Fibroblast of skin of back (primary cell): ENCODE results near the gene C1orf122.

ENCODE experiments used
- DNase-seq: peaks from one replicate; pipeline ENCODE4 v3.0.0-alpha.2; 2013

The C1orf122 gene

DNA sequence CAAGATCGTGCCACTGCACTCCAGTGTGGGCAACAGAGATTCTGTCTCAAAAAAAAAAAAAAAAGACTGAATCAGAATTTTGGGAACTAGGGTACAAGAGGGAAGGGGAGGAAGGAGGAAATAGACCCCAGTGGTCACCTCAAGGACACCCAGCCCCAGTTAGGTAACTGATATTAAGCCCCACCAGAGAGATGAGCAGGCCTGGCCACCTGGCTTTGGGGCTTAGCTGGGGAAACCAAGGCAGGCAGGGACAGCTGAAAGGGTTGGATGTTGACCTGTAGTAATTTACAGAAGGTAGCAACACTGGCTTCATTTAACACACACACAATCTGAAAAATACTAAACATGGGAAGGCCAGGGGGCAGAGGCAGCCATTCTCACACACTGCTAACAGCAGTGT lies 5.2 kb upstream of the C1orf122 start:
- no peak for DNase-seq

DNA sequence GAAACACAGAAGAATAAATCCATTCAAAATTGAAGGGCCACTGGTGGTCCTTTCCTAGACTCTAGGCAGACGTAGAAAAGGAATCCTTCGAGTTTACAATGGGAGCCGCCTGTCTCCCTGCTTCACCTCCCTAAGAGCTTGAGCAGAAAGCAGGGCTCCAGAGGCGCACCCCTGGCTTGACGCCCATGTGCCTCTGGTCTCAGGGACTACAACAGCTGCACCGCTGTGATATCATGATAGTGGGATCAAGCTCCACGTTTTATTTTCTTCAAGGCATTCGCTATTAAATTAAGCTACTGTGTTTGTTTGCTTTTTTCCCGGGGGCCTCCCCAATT lies 403 bp upstream of the C1orf122 start:
- DNase-seq: no peak

GRCh38 chr1:37808369-37809319 lies 1.1 kb downstream of the C1orf122 start:
- peak; percentile 84 for DNase-seq

DNA sequence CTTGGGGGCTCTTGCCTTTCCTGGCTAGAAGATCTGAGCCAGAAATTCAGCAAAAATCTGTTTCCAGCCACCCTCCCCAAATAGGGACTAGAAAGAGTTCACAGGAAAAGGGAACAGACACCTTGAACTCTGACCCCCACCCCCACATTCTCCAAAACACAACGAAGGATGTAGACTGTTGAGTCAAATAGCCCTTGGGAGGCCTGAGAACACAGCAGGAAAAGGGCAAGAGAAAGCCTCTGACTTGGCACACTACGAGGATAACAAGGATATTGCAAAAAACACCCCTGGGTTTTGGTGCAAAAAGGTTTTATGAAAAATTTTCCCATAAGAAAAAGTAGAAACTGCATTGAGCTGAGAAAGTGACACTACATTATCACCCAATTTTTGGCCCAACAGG lies 2.4 kb downstream of the C1orf122 start:
- no peak for DNase-seq

DNA sequence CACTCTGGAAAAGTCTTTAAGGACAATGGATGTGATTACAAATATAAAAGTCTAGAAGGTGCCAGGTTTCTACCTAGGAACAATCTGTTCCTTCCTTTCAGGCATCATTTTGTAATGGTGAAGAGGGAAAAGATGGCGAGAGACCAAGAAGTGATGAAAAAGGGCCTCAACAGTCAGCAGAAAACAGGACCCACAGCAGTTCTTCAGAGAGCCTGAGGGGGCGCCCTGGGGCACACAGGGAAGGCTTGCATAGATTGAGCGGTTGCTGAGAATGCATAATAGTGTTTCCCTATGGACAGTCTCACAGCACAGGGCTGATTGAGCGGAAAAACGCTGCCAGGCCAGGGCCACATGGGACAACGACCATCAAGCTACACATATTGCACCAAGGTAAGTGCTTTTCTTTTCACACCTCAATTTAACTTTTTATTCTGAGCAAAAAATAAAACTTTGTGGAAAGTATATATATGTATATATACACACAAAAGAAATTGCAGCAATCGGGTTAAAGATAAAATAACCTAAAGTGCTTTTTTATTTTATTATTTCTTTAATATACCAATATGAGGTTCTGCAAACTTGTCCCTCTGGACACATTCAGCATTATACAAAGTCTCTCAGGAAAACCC lies 3.6 kb downstream of the C1orf122 start:
- DNase-seq: peak; percentile 83

DNA sequence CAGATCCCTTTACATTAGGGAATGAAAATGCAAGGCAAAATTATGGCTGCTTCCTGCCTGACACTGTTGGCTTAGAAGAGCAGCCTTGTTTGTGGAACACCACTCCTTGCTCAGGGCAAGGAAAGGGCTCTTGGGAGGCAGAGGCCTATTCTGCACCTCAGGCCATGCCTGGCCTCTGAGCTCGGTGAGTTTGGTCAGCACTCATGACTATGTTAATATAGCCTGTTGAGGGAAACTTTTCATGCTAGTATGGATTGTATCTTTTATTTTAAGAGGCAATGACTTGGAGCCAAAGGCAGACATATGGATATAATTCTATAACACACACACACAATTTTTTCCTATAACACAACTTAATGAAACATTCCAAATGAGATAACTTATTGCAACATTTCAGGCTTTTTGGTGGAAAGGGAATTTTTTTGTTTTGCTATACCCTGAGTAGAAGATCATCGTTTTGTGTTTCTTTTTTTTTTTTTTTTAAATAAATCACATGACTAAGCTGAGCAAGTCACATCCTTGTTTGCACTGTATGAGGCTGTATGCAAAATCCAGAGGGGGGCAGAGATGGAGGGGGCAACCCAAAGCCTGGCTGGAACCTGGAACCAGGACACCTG lies 6.0 kb downstream of the C1orf122 start:
- no peak for DNase-seq

DNA sequence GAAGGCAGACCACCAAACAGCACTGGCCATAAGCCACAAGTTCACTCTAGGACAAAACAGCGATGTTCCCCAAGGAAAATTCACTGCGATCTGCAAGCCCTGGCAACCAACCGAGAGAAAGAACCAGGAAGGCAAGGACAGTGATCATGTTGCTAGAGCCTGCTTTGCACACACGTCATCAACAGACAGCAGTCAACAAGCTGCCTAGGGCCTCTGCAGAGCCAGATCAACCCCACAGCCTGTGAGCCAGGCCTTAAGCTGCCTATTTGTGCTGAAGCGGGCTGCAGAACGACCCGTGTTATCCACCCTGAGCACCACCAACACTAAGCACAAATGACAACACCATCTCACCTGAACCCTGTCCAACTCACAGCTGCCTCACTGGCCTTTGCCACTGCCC lies 6.7 kb downstream of the C1orf122 start:
- no peak for DNase-seq

DNA sequence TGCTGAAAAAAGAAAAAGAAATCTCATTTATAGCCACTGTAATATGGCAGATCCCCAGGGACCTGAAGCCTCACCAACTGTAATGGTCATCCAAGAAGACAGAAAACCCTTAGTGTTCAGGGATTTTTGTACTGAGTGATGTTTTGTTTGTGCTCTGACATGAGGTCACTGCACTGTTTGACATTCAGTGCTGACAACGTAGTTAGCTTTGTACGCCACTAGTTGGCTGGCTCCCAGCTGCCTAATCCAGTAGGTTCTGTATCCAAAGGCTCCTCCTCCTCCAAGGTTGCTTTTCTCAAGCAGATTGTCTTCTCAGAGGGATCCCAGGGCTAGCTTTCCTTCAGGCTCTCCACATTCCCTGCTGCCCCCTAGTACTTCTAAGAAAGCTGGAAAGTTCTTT lies 9.9 kb downstream of the C1orf122 start:
- no peak for DNase-seq

DNA sequence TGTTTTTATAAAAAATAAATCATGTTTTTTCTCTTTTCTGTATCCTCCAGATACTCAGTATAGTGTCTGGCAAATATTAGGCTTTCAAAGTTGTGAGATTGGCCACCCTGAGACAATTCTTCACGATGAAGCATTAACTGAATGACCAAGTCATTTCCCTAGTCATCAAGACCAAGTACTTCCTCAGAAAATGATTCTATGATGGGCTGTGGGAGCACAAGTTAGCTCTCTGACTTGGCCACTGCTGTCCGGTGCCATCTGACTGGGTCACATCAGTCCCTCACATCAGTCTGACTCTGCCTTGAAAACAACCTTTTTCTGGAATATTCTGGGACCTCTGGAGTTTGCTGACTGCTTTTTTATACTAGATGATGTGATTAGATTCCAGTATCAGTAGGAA lies 13.9 kb downstream of the C1orf122 start:
- no peak for DNase-seq

- DNase-seq: no peak
Measured at GRCh38 chr1:37822906-37823815, 15.6 kb downstream of the C1orf122 start.

- no peak for DNase-seq
Measured at GRCh38 chr1:37824001-37824400, 16.4 kb downstream of the C1orf122 start.

DNA sequence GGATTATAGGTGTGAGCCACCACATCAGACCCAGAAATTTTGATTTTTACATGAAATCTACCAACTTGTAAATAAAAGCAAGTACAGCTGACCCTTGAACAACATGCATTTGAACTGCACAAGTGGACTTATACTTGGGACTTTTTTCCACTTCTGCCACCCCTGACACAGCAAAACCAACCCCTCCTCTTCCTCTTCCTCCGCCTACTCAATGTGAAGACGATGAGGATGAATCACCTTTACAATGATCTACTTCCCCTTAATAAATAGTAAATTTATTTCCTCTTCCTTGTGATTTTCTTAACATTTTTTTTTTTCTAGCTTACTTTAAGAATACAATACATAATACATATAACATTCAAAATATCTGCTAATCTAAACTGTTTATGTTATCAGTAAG lies 17.9 kb downstream of the C1orf122 start:
- no peak for DNase-seq

DNA sequence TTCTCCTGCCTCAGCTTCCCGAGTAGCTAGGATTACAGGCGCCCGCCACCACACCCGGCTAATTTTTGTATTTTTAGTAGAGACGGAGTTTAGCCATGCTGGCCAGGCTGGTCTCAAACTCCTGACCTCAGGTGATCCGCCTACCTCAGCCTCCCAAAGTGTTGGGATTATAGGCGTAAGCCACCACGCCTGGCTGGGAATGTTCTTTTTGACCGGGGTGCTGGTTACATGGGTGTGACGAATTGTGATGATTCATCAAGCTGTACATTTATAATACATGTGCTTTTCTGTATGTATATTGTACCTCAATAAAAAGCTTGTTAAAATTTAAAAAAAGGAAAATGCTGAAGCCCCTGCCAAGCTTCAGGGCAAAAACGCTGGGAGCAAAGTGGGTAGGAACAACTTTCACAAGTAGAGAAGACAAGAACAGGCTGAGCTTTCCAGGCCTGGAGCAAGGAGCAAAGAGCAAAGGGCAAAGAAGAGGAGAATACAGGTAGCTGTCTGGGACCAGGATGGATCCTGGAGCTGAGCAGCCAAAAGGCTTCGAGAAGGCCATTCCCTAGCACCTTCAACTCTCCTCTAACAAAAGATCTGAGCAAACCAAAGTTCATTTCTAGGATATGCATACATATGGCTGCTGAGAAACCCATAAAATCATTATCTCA lies 21.0 kb downstream of the C1orf122 start:
- DNase-seq: no peak

GRCh38 chr1:37831109-37831508 lies 23.5 kb downstream of the C1orf122 start:
- DNase-seq: no peak

- no peak for DNase-seq
Measured at GRCh38 chr1:37831809-37832208, 24.2 kb downstream of the C1orf122 start.

DNA sequence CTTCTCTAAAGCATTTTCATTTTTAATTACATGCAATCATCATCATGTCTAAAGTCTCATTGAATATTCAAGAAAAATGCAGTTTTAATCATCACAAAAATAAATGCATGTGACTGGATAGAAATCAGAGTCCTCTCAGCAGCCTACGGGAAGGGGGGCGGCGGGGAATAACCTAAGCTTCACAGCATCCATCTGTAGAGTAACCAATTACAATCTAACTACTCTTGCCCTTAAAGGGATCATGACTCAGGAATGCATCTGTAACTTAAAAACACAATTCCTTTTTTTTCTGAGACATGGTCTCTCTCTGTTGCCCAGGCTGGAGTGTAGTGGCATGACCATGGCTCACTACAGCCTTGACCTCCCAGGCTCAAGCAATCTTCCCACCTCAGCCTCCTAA lies 29.2 kb downstream of the C1orf122 start:
- no peak for DNase-seq

GRCh38 chr1:37839676-37840075 lies 32.1 kb downstream of the C1orf122 start:
- no peak for DNase-seq

- DNase-seq: no peak
Measured at GRCh38 chr1:37840711-37841110, 33.1 kb downstream of the C1orf122 start.

DNA sequence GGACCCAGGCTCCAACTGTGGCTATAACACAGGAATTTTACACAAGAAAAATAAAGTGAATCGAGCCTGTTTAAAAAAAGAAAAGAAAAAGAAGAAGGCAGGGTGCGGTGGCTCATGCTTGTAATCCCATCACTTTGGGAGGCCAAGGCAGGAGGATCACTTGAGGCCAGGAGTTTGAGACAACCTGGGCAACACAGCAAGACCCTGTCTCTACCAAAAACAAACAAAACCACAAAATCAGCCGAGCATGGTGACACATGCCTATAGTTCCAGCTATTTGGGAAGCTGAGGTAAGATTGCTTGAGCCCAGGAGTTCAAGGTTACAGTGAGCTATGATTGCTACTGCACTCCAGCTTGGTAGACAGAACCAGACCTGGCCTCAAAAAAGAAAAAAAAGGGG lies 34.1 kb downstream of the C1orf122 start:
- DNase-seq: no peak

GRCh38 chr1:37844536-37844935 lies 36.9 kb downstream of the C1orf122 start:
- no peak for DNase-seq

- DNase-seq: no peak
Measured at GRCh38 chr1:37845049-37845646, 37.6 kb downstream of the C1orf122 start.

- no peak for DNase-seq
Measured at GRCh38 chr1:37845786-37846185, 38.2 kb downstream of the C1orf122 start.
